Ascending aorta (tissue), 2 donors: Measurements from ENCODE around the gene GCDH. TPM values are rescaled to one million over a fixed set of nuclear protein-coding genes. Genes with fewer than 3 reads are reported as not detected.
"Not testable (repeated sequence)": the region's sequence is repeated elsewhere in the genome, so short reads cannot be mapped to it uniquely, and the experiment has no call there.

Experiments
- DNase-seq, 2 donors: peaks; one replicate each; pipeline ENCODE4 v3.0.0-alpha.2; 2019; ENCODE audit warnings: low spot score in 2 of 2
- H3K27ac ChIP-seq, 2 donors: fragments of 200-600 bp; sonication (generic); one replicate each; pipeline ENCODE4 v1.5.1; 2016 to 2017; ENCODE audit warnings: mild to moderate bottlenecking in 1 of 2
- H3K27me3 ChIP-seq: fragments of 200-600 bp; sonication (generic); one replicate; pipeline ENCODE4 v1.5.1; 2017
- H3K36me3 ChIP-seq, 2 donors: fragments of 200-600 bp; sonication (generic); one replicate each; pipeline ENCODE4 v1.5.1; 2016
- H3K4me1 ChIP-seq, 2 donors: fragments of 200-600 bp; sonication (generic); one replicate each; pipeline ENCODE4 v1.5.1; 2016 to 2017; ENCODE audit warnings: mild to moderate bottlenecking in 1 of 2
- H3K4me3 ChIP-seq, 2 donors: fragments of 200-600 bp; sonication (generic); one replicate each; pipeline ENCODE4 v1.5.1; 2016 to 2017; ENCODE audit warnings: mild to moderate bottlenecking in 1 of 2
- H3K9me3 ChIP-seq, 2 donors: fragments of 200-600 bp; sonication (generic); one replicate each; pipeline ENCODE4 v1.5.1; 2016
- intact Hi-C: fragments of 100-400 bp; cut with DNase I; formaldehyde crosslinking; loops from one replicate; pipeline ENCODE4 v1.15.1; 2023
- total RNA-seq: library from RNA; depleted of rRNA; stranded (reverse); fragments of >200 nt; gene quantifications from one replicate; pipeline ENCODE4 v1.1.0, GENCODE V29; 2016
- TF ChIP-seq, protein P1 (sequence below), 3 experiments: fragments of 200-600 bp in 2 of 3; fragments of 450-650 bp in 1 of 3; sonication (generic) in 2 of 3; IDR thresholded peaks; one replicate each; pipeline ENCODE4 v1.5.1; 2016 to 2019; ENCODE audit warnings: antibody characterized with exemption in 3 of 3, mild to moderate bottlenecking in 1 of 3, moderate library complexity in 1 of 3

The GCDH gene
- total RNA-seq, 1 donor from 2014 or later: 20.6 TPM

DNA sequence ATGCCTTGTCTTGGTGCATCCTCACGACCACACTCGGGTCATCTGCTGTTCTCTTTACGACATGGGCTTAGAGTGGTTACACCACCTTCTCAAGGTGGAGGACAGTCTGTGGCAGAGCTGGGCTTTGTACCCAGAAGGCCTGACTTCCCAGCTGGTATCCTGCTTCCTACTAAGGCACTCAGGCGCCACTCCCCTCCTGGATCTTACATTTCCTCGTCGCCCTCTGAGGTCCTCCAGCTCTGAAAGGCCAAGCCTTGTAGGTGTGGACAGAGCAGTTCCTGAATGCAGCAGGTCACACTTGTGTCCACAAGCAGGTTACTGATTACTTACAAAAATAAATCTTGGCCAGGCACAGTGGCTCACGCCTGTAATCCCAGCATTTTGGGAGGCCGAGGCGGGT is 16.2 kb downstream of the GCDH start:
- no peak overlapping the region for H3K27ac ChIP-seq
- no peak overlapping the region for H3K4me3 ChIP-seq
- H3K9me3 ChIP-seq: no peaks in the 10 kb centered on the region
- no peaks in the 10 kb centered on the region for H3K27me3 ChIP-seq
- TF ChIP-seq, protein P1, sequence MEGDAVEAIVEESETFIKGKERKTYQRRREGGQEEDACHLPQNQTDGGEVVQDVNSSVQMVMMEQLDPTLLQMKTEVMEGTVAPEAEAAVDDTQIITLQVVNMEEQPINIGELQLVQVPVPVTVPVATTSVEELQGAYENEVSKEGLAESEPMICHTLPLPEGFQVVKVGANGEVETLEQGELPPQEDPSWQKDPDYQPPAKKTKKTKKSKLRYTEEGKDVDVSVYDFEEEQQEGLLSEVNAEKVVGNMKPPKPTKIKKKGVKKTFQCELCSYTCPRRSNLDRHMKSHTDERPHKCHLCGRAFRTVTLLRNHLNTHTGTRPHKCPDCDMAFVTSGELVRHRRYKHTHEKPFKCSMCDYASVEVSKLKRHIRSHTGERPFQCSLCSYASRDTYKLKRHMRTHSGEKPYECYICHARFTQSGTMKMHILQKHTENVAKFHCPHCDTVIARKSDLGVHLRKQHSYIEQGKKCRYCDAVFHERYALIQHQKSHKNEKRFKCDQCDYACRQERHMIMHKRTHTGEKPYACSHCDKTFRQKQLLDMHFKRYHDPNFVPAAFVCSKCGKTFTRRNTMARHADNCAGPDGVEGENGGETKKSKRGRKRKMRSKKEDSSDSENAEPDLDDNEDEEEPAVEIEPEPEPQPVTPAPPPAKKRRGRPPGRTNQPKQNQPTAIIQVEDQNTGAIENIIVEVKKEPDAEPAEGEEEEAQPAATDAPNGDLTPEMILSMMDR (IDR thresholded peaks at IDR 0.05): no peak
- no peaks in the 10 kb centered on the region for H3K36me3 ChIP-seq
- H3K4me1 ChIP-seq: peaks cover 0 to under 1% of the 10 kb centered on the region in 2 donors
- intact Hi-C loops: no loop called here
- DNase-seq: no peak

DNA sequence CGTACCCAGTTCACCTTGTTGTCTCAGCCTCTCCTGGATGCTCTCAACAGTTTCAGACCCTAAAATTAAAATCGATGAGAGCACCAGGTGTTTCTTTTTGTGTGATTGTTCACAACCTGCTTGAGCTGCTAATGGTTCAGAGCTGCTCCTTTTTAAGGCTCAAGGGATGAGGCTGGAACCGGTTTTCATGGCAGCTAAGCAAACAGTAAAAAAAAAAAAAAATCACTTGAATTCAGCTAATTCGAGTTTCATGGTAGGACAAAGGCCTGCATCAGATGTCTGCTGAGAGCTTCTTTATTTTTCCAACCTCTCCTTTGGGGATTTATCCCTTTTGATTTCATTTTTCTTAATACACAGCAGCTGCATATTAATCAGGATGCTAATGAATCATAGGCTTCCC is 21.6 kb downstream of the GCDH start:
- intact Hi-C loops: no loop called here
- Histone ChIP-seq H3K36me3 (no peaks in the 10 kb centered on the region), H3K9me3 (no peaks in the 10 kb centered on the region), H3K27me3 (no peaks in the 10 kb centered on the region), H3K4me3 (peak overlapping the region; percentile 0 to 48), H3K4me1 (peaks cover 3 to 12% of the 10 kb centered on the region in 2 donors), H3K27ac (peak overlapping the region in 1 of 2 donors; percentile 55)
- DNase-seq: no peak
- TF ChIP-seq, protein P1 (IDR thresholded peaks at IDR 0.05): no peak

DNA sequence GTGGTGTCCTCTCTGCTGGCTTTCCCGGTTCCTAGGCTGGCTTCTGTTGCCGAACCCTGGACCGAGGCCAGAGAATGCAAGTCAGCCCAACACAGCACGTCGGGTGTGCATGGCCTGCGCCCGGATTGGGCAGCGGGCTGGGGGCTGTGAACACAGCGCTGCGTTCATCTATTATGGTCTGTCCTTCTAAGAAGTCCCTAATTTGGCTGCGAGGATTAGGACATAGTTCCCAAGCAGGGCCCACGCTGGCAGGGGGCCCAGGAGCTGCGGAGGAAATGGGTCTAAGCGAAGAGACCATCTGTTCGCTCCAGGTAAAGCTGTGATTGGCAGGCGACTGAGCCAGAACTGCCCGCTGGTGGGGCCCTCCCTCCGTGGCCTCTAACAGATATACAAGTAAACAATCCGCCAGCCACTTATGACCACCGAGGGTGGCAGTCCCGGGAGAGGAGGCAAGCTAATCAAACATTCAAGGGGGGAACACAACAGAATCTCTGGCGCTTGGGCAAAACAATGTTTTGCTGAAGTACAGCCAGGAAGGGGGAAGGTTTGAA is 22.1 kb downstream of the GCDH start:
- Histone ChIP-seq H3K36me3 (no peaks in the 10 kb centered on the region), H3K4me3 (peak overlapping the region; percentile 0 to 48), H3K9me3 (no peaks in the 10 kb centered on the region), H3K27me3 (no peaks in the 10 kb centered on the region), H3K4me1 (peaks cover 3 to 12% of the 10 kb centered on the region in 2 donors), H3K27ac (peak overlapping the region; percentile 54 to 55)
- DNase-seq: peak in 1 of 2 donors; percentile 77
- TF ChIP-seq, protein P1 (IDR thresholded peaks at IDR 0.05): no peak
- intact Hi-C loops: no loop called here

DNA sequence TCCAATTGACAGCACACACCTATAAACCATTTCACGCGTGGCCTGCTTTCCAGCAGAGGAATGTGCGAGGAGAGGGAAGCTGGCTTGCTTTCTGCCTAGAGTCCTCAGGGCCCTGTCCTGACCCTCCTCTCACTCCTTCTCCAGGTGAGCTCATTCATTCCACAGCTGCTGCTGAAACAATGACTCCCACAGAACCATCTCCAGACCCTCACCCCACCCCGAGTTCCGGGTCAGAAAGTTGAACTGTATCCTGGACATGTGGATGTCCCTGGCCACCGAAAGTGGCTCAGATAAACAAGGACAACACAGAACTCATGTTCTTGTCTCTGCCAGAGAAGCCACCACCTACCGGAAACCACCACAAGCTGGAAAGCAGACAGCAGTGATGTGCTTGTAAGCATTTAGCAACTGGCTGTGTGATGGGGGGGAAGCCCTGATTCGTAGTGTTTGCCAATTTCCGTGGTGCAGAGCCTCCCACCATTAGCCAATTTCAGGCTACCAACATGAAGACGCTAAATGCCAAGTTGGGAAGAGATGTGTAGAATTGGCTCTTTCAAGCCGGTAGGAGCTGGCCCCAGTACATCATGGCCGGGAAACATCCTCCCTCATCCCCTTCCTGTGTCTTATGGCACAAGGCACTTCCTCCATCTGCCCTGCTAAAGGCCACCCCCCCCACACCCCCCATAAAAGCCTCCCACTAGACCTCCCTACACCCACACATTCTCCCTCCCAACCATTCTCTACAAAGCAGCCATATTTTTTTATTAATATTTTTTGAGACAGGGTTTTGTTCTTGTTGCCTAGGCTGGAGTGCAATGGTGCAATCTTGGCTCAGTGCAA is 23.1 kb downstream of the GCDH start:
- H3K27ac ChIP-seq: no peak overlapping the region
- H3K4me3 ChIP-seq: no peak overlapping the region
- no peaks in the 10 kb centered on the region for H3K27me3 ChIP-seq
- DNase-seq: no peak
- no peaks in the 10 kb centered on the region for H3K9me3 ChIP-seq
- intact Hi-C loops: no loop called here
- no peaks in the 10 kb centered on the region for H3K36me3 ChIP-seq
- TF ChIP-seq, protein P1 (IDR thresholded peaks at IDR 0.05): no peak
- H3K4me1 ChIP-seq: peaks cover 3 to 15% of the 10 kb centered on the region in 2 donors

DNA sequence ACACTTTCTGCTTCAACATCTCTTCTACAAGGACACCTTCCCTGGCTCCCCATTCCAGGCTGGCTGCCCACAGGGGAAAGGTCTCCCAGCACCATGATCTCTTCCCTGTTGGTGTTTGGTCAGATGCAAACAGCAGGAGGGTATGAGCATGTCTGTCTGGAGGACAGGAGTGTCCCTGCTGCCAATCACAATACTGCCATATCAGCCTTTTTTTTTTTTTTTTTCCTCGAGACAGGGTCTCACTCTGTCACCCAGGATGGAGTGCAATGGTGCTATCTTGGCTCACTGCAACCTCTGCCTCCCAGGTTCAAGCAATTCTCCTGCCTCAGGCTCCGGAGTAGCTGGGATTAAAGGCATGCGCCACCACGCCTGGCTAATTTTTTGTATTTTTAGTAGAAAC is 24.9 kb downstream of the GCDH start:
- H3K4me3 ChIP-seq, intact Hi-C loops, H3K27ac ChIP-seq, H3K9me3 ChIP-seq, DNase-seq, H3K27me3 ChIP-seq, H3K36me3 ChIP-seq: not testable (repeated sequence)
- H3K4me1 ChIP-seq: peaks cover 3 to 15% of the 10 kb centered on the region in 2 donors

DNA sequence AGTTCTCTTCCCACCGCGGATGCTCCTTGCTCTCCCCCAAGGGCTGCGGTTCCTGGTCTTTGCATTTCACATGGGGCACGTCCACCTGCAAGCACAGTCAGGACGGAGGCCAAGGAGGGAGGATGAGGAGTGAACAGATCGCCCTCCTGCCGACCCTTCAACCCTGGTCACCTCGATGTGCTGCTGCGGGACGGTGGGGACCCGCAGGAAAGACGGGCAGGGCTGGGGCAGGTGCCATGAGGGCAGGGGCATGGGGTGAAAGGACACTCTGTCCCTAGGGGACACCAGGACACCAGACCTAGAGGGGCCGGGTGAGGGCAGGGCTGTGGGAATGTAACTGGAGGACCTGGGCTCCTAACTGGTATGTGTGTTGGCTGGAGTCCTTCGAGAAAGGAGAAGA is 27.3 kb downstream of the GCDH start:
- H3K27ac ChIP-seq: no peak overlapping the region
- no peak for DNase-seq
- H3K4me3 ChIP-seq: no peak overlapping the region
- H3K9me3 ChIP-seq: no peaks in the 10 kb centered on the region
- peaks cover 11 to 12% of the 10 kb centered on the region in 2 donors for H3K36me3 ChIP-seq
- H3K27me3 ChIP-seq: no peaks in the 10 kb centered on the region
- TF ChIP-seq, protein P1 (IDR thresholded peaks at IDR 0.05): no peak
- intact Hi-C loops: loop anchor here (2.0 kb wide), 1 partner anchor 15 kb away; the partner anchor contains the start of gene FARSA
- peaks cover under 1 to 6% of the 10 kb centered on the region in 2 donors for H3K4me1 ChIP-seq
